HG02678 (cell line): ENCODE results near the gene CAND2.
"Not testable (repeated sequence)": the region's sequence is repeated elsewhere in the genome, so short reads cannot be mapped to it uniquely, and the experiment has no call there.

Experiments used
- ATAC-seq: cut with Tn5 transposase; IDR thresholded peaks from one replicate; pipeline ENCODE4 v1.9.1; 2021; ENCODE audit warnings: mild to moderate bottlenecking, moderate library complexity; ENCODE audit not compliant: unreplicated experiment

CAND2 gene

GRCh38 chr3:12829886-12830784 is 33.7 kb downstream of the CAND2 start:
- ATAC-seq: no peak

GRCh38 chr3:12830785-12831156 is 34.3 kb downstream of the CAND2 start:
- no peak for ATAC-seq

GRCh38 chr3:12831301-12831866 is 34.9 kb downstream of the CAND2 start:
- ATAC-seq: no peak

GRCh38 chr3:12832350-12833221 is 36.1 kb downstream of the CAND2 start:
- no peak for ATAC-seq

GRCh38 chr3:12833222-12834161 is 37.0 kb downstream of the CAND2 start:
- no peak for ATAC-seq

- no peak for ATAC-seq
These were observed 38.7 kb downstream of the CAND2 start for GRCh38 chr3:12835052-12835665.

GRCh38 chr3:12837295-12837986 is 41.0 kb downstream of the CAND2 start:
- ATAC-seq: no peak

GRCh38 chr3:12838179-12838965 is 41.9 kb downstream of the CAND2 start:
- ATAC-seq: no peak

GRCh38 chr3:12839156-12839946 is 42.9 kb downstream of the CAND2 start:
- ATAC-seq: no peak

GRCh38 chr3:12840148-12840547 is 43.7 kb downstream of the CAND2 start:
- not testable (repeated sequence) for ATAC-seq

GRCh38 chr3:12840591-12841148 is 44.2 kb downstream of the CAND2 start:
- ATAC-seq: peak; percentile 22

- peak; percentile 91 for ATAC-seq
These were observed 44.9 kb downstream of the CAND2 start, which contains the start of gene RPL32 for GRCh38 chr3:12841149-12841969. RPL32 (minus strand) TSS chr3:12841565; CDS start chr3:12840237, 1,328 bp downstream.

- no peak for ATAC-seq
These were observed 45.5 kb downstream of the CAND2 start for GRCh38 chr3:12841970-12842328.

GRCh38 chr3:12842469-12842868 is 46.0 kb downstream of the CAND2 start:
- ATAC-seq: no peak

- no peak for ATAC-seq
These were observed 49.3 kb downstream of the CAND2 start for GRCh38 chr3:12845811-12846210.

GRCh38 chr3:12852201-12852600 is 55.7 kb downstream of the CAND2 start:
- no peak for ATAC-seq

GRCh38 chr3:12853847-12854246 is 57.4 kb downstream of the CAND2 start:
- ATAC-seq: not testable (repeated sequence)
